ENCODE measurements around the gene PHF21A. TPM values are rescaled to one million over a fixed set of nuclear protein-coding genes. Genes with fewer than 3 reads are reported as not detected.

Gene PHF21A
- total RNA-seq, 2 donors from 2014 or later = 47.2 to 53.9 TPM

DNA sequence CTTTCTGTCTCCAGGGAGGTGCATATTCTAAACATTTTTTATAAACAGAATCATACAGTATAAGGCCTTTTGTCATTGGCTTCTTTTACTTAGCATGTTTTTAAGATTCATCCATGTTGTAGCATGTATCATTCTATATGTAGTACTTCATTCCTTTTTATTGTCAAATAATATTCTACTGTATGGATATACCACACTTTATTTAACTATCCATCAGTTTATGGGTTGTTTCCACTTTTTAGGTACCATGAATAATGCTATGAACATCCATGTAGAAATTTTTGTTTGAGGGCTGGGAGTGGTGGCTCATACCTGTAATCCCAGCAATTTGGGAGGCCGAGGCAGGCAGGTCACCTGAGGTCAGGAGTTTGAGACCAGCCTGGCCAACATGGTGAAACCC is 73.1 kb downstream of the PHF21A start:
- H3K4me1 Mint-ChIP-seq = peaks cover 66% of the 10 kb centered on the region
- WGBS, 2 experiments (ENCODE audit: insufficient coverage in 1 of 2, insufficient read length in 1 of 2) = 80% methylated on average over 1 of the region's 1 CpG; no CpG with 5 or more reads in 1 of the 2 experiments
- Histone ChIP-seq H3K36me3 (ENCODE audit: control insufficient read depth, insufficient read depth, low read length) (no peaks in the 10 kb centered on the region), H3K9ac (ENCODE audit: extremely low read depth, low read length, poor library complexity, severe bottlenecking) (no peak overlapping the region), H3K4me3 (ENCODE audit: low read length) (no peak overlapping the region), H3K27me3 (ENCODE audit: control insufficient read depth, insufficient read depth, low read length, poor library complexity, severe bottlenecking) (no peaks in the 10 kb centered on the region), H3K4me1 (ENCODE audit: control insufficient read depth, insufficient read depth, low read length) (peaks cover 32% of the 10 kb centered on the region), H3K27ac (ENCODE audit: low read depth, low read length) (no peak overlapping the region), H3K9me3 (ENCODE audit: control insufficient read depth, low read length) (no peaks in the 10 kb centered on the region)
- DNase-seq = no peak
- no peak overlapping the region for H3K4me3 Mint-ChIP-seq
- H3K9me3 Mint-ChIP-seq = no peaks in the 10 kb centered on the region
- H3K27me3 Mint-ChIP-seq (ENCODE audit: insufficient read depth) = no peaks in the 10 kb centered on the region
- no peak overlapping the region for H3K27ac Mint-ChIP-seq
- TF ChIP-seq, protein P1, sequence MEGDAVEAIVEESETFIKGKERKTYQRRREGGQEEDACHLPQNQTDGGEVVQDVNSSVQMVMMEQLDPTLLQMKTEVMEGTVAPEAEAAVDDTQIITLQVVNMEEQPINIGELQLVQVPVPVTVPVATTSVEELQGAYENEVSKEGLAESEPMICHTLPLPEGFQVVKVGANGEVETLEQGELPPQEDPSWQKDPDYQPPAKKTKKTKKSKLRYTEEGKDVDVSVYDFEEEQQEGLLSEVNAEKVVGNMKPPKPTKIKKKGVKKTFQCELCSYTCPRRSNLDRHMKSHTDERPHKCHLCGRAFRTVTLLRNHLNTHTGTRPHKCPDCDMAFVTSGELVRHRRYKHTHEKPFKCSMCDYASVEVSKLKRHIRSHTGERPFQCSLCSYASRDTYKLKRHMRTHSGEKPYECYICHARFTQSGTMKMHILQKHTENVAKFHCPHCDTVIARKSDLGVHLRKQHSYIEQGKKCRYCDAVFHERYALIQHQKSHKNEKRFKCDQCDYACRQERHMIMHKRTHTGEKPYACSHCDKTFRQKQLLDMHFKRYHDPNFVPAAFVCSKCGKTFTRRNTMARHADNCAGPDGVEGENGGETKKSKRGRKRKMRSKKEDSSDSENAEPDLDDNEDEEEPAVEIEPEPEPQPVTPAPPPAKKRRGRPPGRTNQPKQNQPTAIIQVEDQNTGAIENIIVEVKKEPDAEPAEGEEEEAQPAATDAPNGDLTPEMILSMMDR (conservative IDR thresholded peaks at IDR 0.05) = no peak
- H3K36me3 Mint-ChIP-seq (ENCODE audit: low read depth) = peaks cover 5% of the 10 kb centered on the region

DNA sequence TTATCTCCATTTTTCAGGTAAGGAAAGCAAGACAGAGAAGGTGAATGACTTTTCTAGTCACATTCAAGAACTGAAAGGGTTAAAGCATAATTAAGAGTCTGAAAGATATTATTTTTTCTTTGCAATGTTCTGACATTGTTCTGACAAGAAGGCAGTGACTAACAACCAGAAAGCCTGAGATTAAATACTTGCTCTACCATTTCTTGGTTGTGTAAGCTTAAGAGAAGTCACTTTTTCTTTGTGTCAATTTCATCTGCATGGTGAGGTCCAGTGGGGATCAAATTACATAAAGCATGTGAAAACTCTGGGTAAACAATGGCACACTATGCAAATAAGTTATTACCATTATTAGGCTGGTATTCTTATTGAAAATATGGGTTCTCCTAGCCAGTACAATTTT is 73.7 kb downstream of the PHF21A start:
- peaks cover 62% of the 10 kb centered on the region for H3K4me1 Mint-ChIP-seq
- no peaks in the 10 kb centered on the region for H3K9me3 ChIP-seq (ENCODE audit: control insufficient read depth, low read length)
- TF ChIP-seq, protein P1 (conservative IDR thresholded peaks at IDR 0.05) = no peak
- no peak overlapping the region for H3K27ac Mint-ChIP-seq
- DNase-seq = no peak
- no peak overlapping the region for H3K27ac ChIP-seq (ENCODE audit: low read depth, low read length)
- H3K4me1 ChIP-seq (ENCODE audit: control insufficient read depth, insufficient read depth, low read length) = peaks cover 29% of the 10 kb centered on the region
- no peaks in the 10 kb centered on the region for H3K36me3 ChIP-seq (ENCODE audit: control insufficient read depth, insufficient read depth, low read length)
- H3K9me3 Mint-ChIP-seq = no peaks in the 10 kb centered on the region
- H3K36me3 Mint-ChIP-seq (ENCODE audit: low read depth) = peaks cover 5% of the 10 kb centered on the region
- no peak overlapping the region for H3K4me3 ChIP-seq (ENCODE audit: low read length)
- no peak overlapping the region for H3K9ac ChIP-seq (ENCODE audit: extremely low read depth, low read length, poor library complexity, severe bottlenecking)
- H3K27me3 Mint-ChIP-seq (ENCODE audit: insufficient read depth) = no peaks in the 10 kb centered on the region
- H3K27me3 ChIP-seq (ENCODE audit: control insufficient read depth, insufficient read depth, low read length, poor library complexity, severe bottlenecking) = no peaks in the 10 kb centered on the region
- H3K4me3 Mint-ChIP-seq = no peak overlapping the region

DNA sequence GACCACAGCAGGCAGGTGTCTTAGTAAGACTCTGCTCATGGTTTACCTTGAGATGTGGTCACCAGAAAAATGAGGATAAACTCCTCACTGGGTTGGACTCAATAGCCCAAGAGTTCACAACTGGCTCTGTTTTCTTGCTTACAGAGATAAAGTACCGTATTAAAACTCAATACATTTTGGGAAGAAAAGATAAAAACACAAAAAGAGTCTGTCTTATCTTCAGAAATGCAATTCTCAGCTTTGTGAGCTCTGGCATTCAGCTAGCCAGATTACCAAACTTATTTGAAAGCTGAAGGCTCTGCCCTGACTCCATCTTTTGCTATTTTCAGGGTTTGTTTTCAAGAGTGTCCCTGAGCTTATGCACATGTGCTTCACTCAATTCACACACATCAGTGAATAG is 75.4 kb downstream of the PHF21A start:
- TF ChIP-seq, protein P1 (conservative IDR thresholded peaks at IDR 0.05) = no peak
- H3K4me1 ChIP-seq (ENCODE audit: control insufficient read depth, insufficient read depth, low read length) = peaks cover 29% of the 10 kb centered on the region
- no peaks in the 10 kb centered on the region for H3K9me3 Mint-ChIP-seq
- no peak overlapping the region for H3K9ac ChIP-seq (ENCODE audit: extremely low read depth, low read length, poor library complexity, severe bottlenecking)
- H3K36me3 Mint-ChIP-seq (ENCODE audit: low read depth) = peaks cover 5% of the 10 kb centered on the region
- H3K36me3 ChIP-seq (ENCODE audit: control insufficient read depth, insufficient read depth, low read length) = no peaks in the 10 kb centered on the region
- H3K4me1 Mint-ChIP-seq = peaks cover 46% of the 10 kb centered on the region
- WGBS, 2 experiments (ENCODE audit: insufficient coverage in 1 of 2, insufficient read length in 1 of 2) = 50 to 67% methylated on average over 1 of the region's 1 CpG
- H3K4me3 ChIP-seq (ENCODE audit: low read length) = peak overlapping the region; percentile 50
- peak overlapping the region; percentile 67 for H3K27ac Mint-ChIP-seq
- H3K4me3 Mint-ChIP-seq = no peak overlapping the region
- no peaks in the 10 kb centered on the region for H3K27me3 ChIP-seq (ENCODE audit: control insufficient read depth, insufficient read depth, low read length, poor library complexity, severe bottlenecking)
- no peak overlapping the region for H3K27ac ChIP-seq (ENCODE audit: low read depth, low read length)
- no peaks in the 10 kb centered on the region for H3K9me3 ChIP-seq (ENCODE audit: control insufficient read depth, low read length)
- no peaks in the 10 kb centered on the region for H3K27me3 Mint-ChIP-seq (ENCODE audit: insufficient read depth)
- DNase-seq = no peak
